Measurements from ENCODE around the gene SRSF4. TPM values are rescaled to one million over a fixed set of nuclear protein-coding genes. Genes with fewer than 3 reads are reported as not detected.

SRSF4 gene
- total RNA-seq, 4 donors from 2014 or later = 82.7 to 112 (median 96.8) TPM

DNA sequence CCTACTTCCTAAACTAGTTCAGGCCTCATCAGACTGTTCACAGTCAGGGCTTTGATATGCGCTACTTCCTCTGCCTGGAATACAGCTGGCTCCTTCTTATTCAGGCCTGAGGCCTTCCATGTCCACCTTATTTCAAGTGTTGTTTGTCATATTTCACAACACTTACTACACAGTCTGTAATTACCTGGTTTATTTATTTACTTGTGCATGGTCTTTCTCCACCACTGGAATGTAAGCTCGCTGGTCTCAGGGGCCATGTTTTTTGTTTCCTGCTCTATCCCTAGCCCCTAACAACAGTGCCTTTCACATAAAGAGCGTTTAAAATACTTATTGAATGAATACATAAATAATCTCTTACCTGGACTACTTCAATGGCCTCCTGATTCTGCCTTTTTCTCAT lies 4.6 kb upstream of the SRSF4 start:
- no peak for ATAC-seq
- Histone ChIP-seq H3K9me3 (no peaks in the 10 kb centered on the region), H3K27ac (no peak overlapping the region), H3K27me3 (no peaks in the 10 kb centered on the region), H3K4me1 (peaks cover 0 to 8% (median 0%) of the 10 kb centered on the region in 3 donors), H3K36me3 (no peaks in the 10 kb centered on the region), H3K4me3 (no peak overlapping the region)
- WGBS, 2 donors (ENCODE audit: low coverage in 1 of 2) = 87 to 91% methylated on average over 3 of the region's 3 CpGs
- TF ChIP-seq POLR2AphosphoS5 (IDR thresholded peaks at IDR 0.05) (no peak), POLR2A (IDR thresholded peaks at IDR 0.05) (no peak), EP300 (IDR thresholded peaks at IDR 0.05) (no peak)
- TF ChIP-seq, protein P1, sequence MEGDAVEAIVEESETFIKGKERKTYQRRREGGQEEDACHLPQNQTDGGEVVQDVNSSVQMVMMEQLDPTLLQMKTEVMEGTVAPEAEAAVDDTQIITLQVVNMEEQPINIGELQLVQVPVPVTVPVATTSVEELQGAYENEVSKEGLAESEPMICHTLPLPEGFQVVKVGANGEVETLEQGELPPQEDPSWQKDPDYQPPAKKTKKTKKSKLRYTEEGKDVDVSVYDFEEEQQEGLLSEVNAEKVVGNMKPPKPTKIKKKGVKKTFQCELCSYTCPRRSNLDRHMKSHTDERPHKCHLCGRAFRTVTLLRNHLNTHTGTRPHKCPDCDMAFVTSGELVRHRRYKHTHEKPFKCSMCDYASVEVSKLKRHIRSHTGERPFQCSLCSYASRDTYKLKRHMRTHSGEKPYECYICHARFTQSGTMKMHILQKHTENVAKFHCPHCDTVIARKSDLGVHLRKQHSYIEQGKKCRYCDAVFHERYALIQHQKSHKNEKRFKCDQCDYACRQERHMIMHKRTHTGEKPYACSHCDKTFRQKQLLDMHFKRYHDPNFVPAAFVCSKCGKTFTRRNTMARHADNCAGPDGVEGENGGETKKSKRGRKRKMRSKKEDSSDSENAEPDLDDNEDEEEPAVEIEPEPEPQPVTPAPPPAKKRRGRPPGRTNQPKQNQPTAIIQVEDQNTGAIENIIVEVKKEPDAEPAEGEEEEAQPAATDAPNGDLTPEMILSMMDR (IDR thresholded peaks at IDR 0.05) = no peak

DNA sequence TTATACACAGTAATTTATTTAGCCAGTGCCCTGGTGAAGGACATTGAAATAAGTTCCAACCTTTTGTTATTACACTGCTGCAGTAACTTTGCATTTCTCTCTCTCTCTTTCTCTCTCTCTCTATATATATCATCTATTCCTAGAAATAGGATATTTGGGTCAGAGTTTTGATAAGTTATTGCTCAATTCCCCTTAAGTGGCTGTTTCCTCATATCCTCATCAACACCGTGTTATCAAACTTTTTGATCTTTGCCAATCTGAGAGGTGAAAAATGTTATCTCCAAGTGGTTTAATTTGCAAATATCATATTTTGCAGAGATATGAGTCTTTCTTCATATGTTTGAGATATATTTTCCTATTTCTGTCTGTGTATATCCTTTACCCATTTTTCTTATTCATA lies 1.6 kb upstream of the SRSF4 start:
- peaks cover 0 to 7% of the 10 kb centered on the region in 2 donors for H3K36me3 ChIP-seq
- no peak overlapping the region for H3K4me3 ChIP-seq
- H3K4me1 ChIP-seq = peaks cover 10 to 32% (median 13%) of the 10 kb centered on the region in 3 donors
- no peaks in the 10 kb centered on the region for H3K9me3 ChIP-seq
- no peaks in the 10 kb centered on the region for H3K27me3 ChIP-seq
- 71 to 83% methylated on average over 1 of the region's 1 CpG for WGBS, 2 donors (ENCODE audit: low coverage in 1 of 2)
- TF ChIP-seq POLR2AphosphoS5 (IDR thresholded peaks at IDR 0.05) (no peak), EP300 (IDR thresholded peaks at IDR 0.05) (no peak), POLR2A (IDR thresholded peaks at IDR 0.05) (no peak)
- TF ChIP-seq, protein P1 (IDR thresholded peaks at IDR 0.05) = no peak
- H3K27ac ChIP-seq = no peak overlapping the region
- ATAC-seq = no peak

DNA sequence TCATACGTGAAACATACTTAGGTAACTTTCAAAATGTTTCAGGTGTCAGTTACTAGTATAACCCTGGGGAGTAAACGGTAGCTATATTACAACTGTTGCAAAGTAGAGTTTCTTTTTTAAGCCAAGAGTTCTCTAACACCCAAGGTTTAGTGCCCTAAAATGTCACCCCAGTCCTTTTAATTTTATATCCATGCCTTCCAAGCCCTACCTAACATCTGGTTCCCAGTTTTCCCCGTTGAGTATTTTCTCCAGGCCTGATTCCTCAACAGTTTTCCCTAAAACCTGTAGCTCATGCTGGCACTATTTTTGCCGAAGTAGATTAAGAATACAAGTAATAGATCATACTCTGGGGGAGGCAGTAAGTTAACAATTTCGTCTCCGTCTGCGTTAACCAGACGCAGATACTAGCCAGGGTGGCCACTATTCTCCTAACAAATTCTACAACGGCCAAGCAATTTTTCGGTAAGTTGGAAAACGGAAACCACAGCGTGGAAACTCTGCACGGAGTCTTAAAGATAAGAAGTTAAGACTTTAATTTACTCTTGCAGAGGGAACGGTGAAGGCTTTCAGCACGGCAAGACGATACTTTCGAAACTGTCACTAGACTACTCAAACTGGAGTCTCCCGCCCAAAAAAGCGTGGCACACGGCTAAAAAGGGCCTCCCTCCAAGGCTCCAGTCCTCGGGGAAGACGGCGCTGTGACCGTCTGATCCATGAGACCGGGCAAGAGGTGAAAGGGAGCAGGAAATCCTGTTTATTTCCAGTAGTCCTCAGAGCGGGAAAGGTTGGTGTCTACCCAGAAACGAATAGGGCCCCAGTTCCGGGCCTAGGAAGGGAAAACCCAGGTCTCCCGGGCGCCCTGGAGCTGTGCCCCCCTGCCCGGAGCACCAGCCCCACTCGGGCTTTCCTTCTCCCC lies 945 bp downstream of the SRSF4 start:
- peak overlapping the region; percentile 85 to 98 for H3K4me3 ChIP-seq
- TF ChIP-seq EP300 (IDR thresholded peaks at IDR 0.05) (no peak), POLR2AphosphoS5 (IDR thresholded peaks at IDR 0.05) (peak; percentile 48)

DNA sequence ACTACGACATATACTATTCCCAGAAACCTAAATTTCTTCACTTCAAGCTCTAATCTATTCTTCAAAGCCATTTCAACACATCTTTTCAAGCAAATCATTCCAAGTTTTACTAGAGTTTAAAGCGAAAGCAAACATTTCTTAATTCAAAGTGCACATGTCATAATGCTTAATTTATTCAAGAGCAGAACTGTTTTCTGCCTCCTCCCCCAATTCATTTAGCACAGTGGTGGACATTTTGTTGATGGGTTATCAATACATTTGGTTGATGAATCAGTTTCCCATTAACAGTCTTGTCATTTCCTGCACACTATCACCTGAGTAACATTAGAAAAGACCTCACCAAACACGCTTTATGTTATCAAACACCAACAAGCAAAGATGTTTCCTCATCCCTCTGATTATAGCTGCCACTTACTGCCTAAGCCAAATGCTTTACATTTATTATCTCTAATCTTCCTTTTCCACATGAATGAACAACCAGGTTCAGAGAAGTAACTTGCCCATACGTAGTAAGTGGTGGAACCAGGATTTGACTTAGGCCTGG lies 2.0 kb downstream of the SRSF4 start:
- no peak for ATAC-seq
- Histone ChIP-seq H3K27me3 (no peaks in the 10 kb centered on the region), H3K4me1 (peaks cover 10 to 61% (median 24%) of the 10 kb centered on the region in 3 donors), H3K36me3 (peaks cover 0 to 7% of the 10 kb centered on the region in 2 donors), H3K4me3 (peak overlapping the region; percentile 85 to 98), H3K9me3 (no peaks in the 10 kb centered on the region), H3K27ac (peak overlapping the region in 3 of 4 donors; percentile 56 to 100 (median 100))
- no peak for TF ChIP-seq POLR2A (IDR thresholded peaks at IDR 0.05)
- peak; percentile 32 for TF ChIP-seq POLR2AphosphoS5 (IDR thresholded peaks at IDR 0.05)
- WGBS, 2 donors (ENCODE audit: low coverage in 1 of 2) = 3 to 17% methylated on average over 4 of the region's 4 CpGs

More for the DNA sequence above, 945 bp downstream of the SRSF4 start:
- Histone ChIP-seq H3K9me3 (no peaks in the 10 kb centered on the region), H3K36me3 (peaks cover 0 to 7% of the 10 kb centered on the region in 2 donors), H3K27me3 (no peaks in the 10 kb centered on the region), H3K27ac (peak overlapping the region; percentile 96 to 100 (median 100)), H3K4me1 (peaks cover 10 to 58% (median 24%) of the 10 kb centered on the region in 3 donors)
- WGBS, 2 donors (ENCODE audit: low coverage in 1 of 2) = 0 to 2% methylated on average over 15 to 18 of the region's 32 CpGs
- peak; percentile 9 for ATAC-seq

DNA sequence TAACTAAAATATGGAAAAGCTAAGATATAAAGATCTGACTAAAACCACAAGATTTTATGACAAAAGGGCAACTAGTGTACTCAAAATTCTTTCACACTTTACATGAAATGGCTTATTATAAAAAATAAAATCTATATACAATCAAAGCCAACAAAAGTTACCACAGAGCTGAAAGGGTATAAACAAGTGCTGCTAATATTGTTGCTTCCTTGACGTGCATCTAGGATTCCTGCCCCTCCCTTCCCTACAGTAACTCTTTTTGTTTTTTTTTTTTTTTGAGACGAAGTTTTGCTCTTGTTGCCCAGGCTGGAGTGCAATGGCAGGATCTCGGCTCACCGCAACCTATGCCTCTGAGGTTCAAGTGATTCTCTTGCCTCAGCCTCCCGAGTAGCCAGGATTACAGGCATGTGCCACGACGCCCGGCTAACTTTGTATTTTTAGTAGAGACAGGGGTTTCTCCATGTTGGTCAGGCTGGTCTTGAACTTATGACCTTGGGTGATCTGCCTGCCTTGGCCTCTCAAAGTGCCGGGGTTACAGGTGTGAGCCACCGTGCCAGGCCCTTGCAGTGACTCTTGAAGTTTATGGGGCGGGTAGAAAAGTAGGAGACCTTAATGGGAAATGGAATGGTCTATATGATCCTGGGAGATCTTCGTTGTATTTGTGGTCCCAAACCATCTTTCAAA lies 4.5 kb downstream of the SRSF4 start:
- Histone ChIP-seq H3K9me3 (no peaks in the 10 kb centered on the region), H3K27ac (peak overlapping the region in 3 of 4 donors; percentile 58 to 65 (median 64)), H3K36me3 (peaks cover 0 to 7% of the 10 kb centered on the region in 2 donors), H3K4me3 (no peak overlapping the region), H3K27me3 (no peaks in the 10 kb centered on the region), H3K4me1 (peaks cover 10 to 79% (median 24%) of the 10 kb centered on the region in 3 donors)
- TF ChIP-seq EP300 (IDR thresholded peaks at IDR 0.05) = no peak
- TF ChIP-seq, protein P1 (IDR thresholded peaks at IDR 0.05) = no peak
- TF ChIP-seq POLR2A (IDR thresholded peaks at IDR 0.05) = no peak
- TF ChIP-seq POLR2AphosphoS5 (IDR thresholded peaks at IDR 0.05) = no peak
- ATAC-seq = no peak
- WGBS, 2 donors (ENCODE audit: low coverage in 1 of 2) = 38 to 48% methylated on average over 3 to 9 of the region's 12 CpGs

Data from gastroesophageal sphincter (tissue), 4 donors.